Activated naive CD4-positive, alpha-beta T cell treated with anti-CD3 and anti-CD28 coated beads, Interleukin-2, amount 50 U/mL, for 72 hours (primary cell): ENCODE measurements around the gene GALNT5. TPM values are rescaled to one million over a fixed set of nuclear protein-coding genes. Genes with fewer than 3 reads are reported as not detected.
A peak's percentile ranks its signal among the peaks of the same experiment; 100 is the strongest.

Experiments used
- ATAC-seq, 2 donors: fragments of 150-1000 bp; cut with Tn5 transposase; 2 replicates each; pipeline ENCODE4 v1.10.0; 2021; ENCODE audit warnings: mild to moderate bottlenecking in 2 of 2, moderate library complexity in 2 of 2
- DNase-seq, 2 donors: peaks; one replicate each; pipeline ENCODE4 v3.0.0; 2021 to 2022; ENCODE audit warnings: low spot score in 2 of 2
- H3K27ac Mint-ChIP-seq, 2 donors: one replicate each; pipeline ENCODE4 v1.8.0; 2022; ENCODE audit warnings: mild to moderate bottlenecking in 2 of 2, mixed read lengths in 2 of 2
- H3K36me3 Mint-ChIP-seq, 2 donors: one replicate each; pipeline ENCODE4 v1.8.0; 2022; ENCODE audit warnings: mixed read lengths in 2 of 2
- H3K9me3 Mint-ChIP-seq, 2 donors: one replicate each; pipeline ENCODE4 v1.8.0; 2022; ENCODE audit warnings: mixed read lengths in 2 of 2
- total RNA-seq, 2 donors: library from RNA; stranded (reverse); gene quantifications; one replicate each; pipeline ENCODE4 v1.2.3, GENCODE V29; 2022

Gene GALNT5
- total RNA-seq, 2 donors from 2014 or later: 0.10 TPM; not detected in 1

GRCh38 chr2:157361526-157361925 is 104.0 kb downstream of the GALNT5 start:
- Mint-ChIP-seq H3K36me3 (peaks cover 14 to 44% of the 10 kb centered on the region in 2 donors), H3K9me3 (peaks cover 6 to 25% of the 10 kb centered on the region in 2 donors), H3K27ac (no peak overlapping the region)
- no peak for ATAC-seq
- DNase-seq: no peak

DNA sequence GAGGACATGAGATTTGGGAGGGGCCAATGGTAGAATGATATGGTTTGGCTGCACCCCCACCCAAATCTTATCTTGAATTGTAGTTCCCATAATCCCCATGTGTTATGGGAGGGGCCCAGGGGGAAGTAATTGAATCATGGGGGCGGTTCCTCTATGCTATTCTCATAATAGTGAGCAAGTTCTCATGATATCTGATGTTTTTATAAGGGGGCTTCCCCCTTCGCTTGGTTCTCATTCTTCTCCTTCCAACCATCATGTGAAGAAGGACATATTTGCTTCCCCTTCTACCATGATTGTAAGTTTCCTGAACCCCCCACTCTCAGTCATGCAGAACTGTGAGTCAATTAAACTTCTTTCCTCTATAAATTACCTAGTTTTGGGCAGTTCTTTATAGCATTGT is 105.1 kb downstream of the GALNT5 start:
- no peak overlapping the region for H3K27ac Mint-ChIP-seq
- DNase-seq (no peak), ATAC-seq (no peak)
- peaks cover 14 to 47% of the 10 kb centered on the region in 2 donors for H3K36me3 Mint-ChIP-seq
- H3K9me3 Mint-ChIP-seq: peaks cover 6 to 25% of the 10 kb centered on the region in 2 donors

DNA sequence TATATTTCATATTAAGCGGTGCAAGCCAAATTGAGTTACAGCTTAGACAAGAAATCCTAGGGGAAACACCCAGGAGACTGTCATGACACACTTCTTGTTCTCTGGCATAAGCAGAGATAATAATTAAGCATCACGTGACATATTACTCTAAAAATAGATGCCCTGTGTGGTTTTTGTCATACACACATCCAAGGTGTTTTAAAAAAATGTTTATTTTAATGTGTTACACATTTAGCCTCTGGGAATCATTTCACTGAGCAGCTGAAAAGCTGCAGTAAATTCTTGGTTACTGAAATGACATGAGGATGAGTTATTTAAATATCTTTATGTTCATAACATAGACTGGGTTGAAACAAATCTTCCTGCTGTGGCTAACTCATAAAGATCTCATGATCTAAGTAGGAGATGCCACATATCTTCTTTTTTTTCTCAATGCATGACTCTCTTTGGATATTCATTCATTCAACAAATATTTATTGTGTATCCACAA is 106.2 kb downstream of the GALNT5 start:
- H3K36me3 Mint-ChIP-seq: peaks cover 19 to 47% of the 10 kb centered on the region in 2 donors

More for the DNA sequence above, 106.2 kb downstream of the GALNT5 start:
- ATAC-seq (peak; percentile 63 to 87), DNase-seq (no peak)
- peaks cover 6 to 31% of the 10 kb centered on the region in 2 donors for H3K9me3 Mint-ChIP-seq
- peak overlapping the region in 1 of 2 donors; percentile 67 for H3K27ac Mint-ChIP-seq

Other genes with a start within 250 kb of the GALNT5 start
- 1 to 10 TPM; 1.6 to 2.7 TPM for gene ERMN, start 68.1 kb downstream of the GALNT5 start, total RNA-seq
- 100 to 1,000 TPM; 417 to 596 TPM for gene CYTIP, start 186.4 kb downstream of the GALNT5 start, total RNA-seq